Left lung (tissue), 10 donors: ENCODE results near the gene IFNA13. TPM values are rescaled to one million over a fixed set of nuclear protein-coding genes. Genes with fewer than 3 reads are reported as not detected.
A peak's percentile ranks its signal among the peaks of the same experiment; 100 is the strongest.
"Not testable (repeated sequence)": the region's sequence is repeated elsewhere in the genome, so short reads cannot be mapped to it uniquely, and the experiment has no call there.

Experiments used
- ATAC-seq: fragments of 200-7000 bp; cut with Tn5 transposase; one replicate; pipeline ENCODE4 v1.9.1; 2020; ENCODE audit warnings: moderate library complexity
- DNase-seq, 4 donors: peaks; one replicate each; pipeline ENCODE4 v3.0.0-alpha.2; 2013 to 2020
- H3K27ac ChIP-seq, 2 donors: fragments of 200-600 bp; sonication (generic) in 1 of 2; one replicate each; pipeline versions ENCODE4 v1.5.0 to v1.8.0; 2020 to 2021
- H3K27me3 ChIP-seq, 2 donors: fragments of 200-600 bp; sonication (generic) in 1 of 2; one replicate each; pipeline versions ENCODE4 v1.5.0 to v1.8.0; 2020 to 2021
- H3K36me3 ChIP-seq, 2 donors: fragments of 200-600 bp; sonication (generic) in 1 of 2; one replicate each; pipeline versions ENCODE4 v1.5.0 to v1.8.0; 2020 to 2021
- H3K4me1 ChIP-seq, 2 donors: fragments of 200-600 bp; one replicate each; pipeline ENCODE4 v1.8.0; 2021
- H3K4me3 ChIP-seq, 2 donors: fragments of 200-600 bp; sonication (generic) in 1 of 2; one replicate each; pipeline versions ENCODE4 v1.5.0 to v1.8.0; 2020 to 2021; ENCODE audit warnings: mild to moderate bottlenecking in 1 of 2
- H3K9me3 ChIP-seq, 2 donors: fragments of 200-600 bp; sonication (generic) in 1 of 2; one replicate each; pipeline versions ENCODE4 v1.5.0 to v1.8.0; 2020 to 2021
- intact Hi-C, 2 donors: fragments of 100-400 bp; cut with DNase I; formaldehyde crosslinking; loops; one replicate each; pipeline versions ENCODE4 v1.11.2 to v1.14.2; 2022
- polyA plus RNA-seq, 6 donors: library from polyadenylated mRNA; unstranded; fragments of 120-200 nt; gene quantifications; one replicate each; pipeline ENCODE4 v1.2.1, GENCODE V29; 2013; ENCODE audit not compliant: insufficient read length in 6 of 6
- total RNA-seq, 2 donors: library from RNA; stranded (reverse); fragmentation: NEBNext Ultra II Directional; extraction: Animal tissue kit (Norgen Biotek cat#: 25700); gene quantifications; one replicate each; pipeline ENCODE4 v1.2.1, GENCODE V29; 2021
- TF ChIP-seq, protein P1 (sequence below), 2 donors: fragments of 200-600 bp; sonication (generic) in 1 of 2; IDR thresholded peaks; one replicate each; pipeline versions ENCODE4 v1.5.0 to v1.8.0; 2021; ENCODE audit warnings: antibody characterized with exemption in 2 of 2
- donor health status: DM: no; HTN: yes; CAD: no.
- donor health status: DM: no; HTN: no; CAD: no.

Gene IFNA13
- total and polyA plus RNA-seq, 8 donors, result 0.14 TPM; not detected in 7

DNA sequence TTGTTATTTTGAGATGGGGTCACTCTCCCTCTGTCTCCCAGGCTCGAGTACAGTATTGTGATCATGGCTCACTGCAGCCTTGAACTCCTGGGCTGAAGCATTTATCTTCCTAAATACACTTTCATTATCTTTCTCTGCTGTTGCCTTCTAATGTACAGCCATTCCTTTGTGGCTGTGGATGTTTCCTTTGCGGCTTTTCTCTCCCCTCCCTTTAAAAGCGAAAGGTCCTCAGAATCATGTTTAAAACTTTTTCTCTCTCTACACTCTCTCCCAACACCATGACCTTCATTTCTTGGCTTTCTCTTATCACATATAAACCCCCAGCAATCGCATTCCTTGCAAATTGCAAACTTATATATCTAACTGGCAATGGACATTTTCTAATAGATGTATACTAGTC is 15.8 kb upstream of the IFNA13 start:
- no peak for DNase-seq
- ATAC-seq, result no peak
- Histone ChIP-seq H3K4me1 (peaks cover 0 to 6% of the 10 kb centered on the region in 2 donors), H3K4me3 (no peak overlapping the region), H3K27me3 (peaks cover 12 to 66% of the 10 kb centered on the region in 2 donors), H3K27ac (no peak overlapping the region), H3K36me3 (no peaks in the 10 kb centered on the region), H3K9me3 (no peaks in the 10 kb centered on the region)
- intact Hi-C loops, result no loop called here
- TF ChIP-seq, protein P1, sequence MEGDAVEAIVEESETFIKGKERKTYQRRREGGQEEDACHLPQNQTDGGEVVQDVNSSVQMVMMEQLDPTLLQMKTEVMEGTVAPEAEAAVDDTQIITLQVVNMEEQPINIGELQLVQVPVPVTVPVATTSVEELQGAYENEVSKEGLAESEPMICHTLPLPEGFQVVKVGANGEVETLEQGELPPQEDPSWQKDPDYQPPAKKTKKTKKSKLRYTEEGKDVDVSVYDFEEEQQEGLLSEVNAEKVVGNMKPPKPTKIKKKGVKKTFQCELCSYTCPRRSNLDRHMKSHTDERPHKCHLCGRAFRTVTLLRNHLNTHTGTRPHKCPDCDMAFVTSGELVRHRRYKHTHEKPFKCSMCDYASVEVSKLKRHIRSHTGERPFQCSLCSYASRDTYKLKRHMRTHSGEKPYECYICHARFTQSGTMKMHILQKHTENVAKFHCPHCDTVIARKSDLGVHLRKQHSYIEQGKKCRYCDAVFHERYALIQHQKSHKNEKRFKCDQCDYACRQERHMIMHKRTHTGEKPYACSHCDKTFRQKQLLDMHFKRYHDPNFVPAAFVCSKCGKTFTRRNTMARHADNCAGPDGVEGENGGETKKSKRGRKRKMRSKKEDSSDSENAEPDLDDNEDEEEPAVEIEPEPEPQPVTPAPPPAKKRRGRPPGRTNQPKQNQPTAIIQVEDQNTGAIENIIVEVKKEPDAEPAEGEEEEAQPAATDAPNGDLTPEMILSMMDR (IDR thresholded peaks at IDR 0.05), result no peak

DNA sequence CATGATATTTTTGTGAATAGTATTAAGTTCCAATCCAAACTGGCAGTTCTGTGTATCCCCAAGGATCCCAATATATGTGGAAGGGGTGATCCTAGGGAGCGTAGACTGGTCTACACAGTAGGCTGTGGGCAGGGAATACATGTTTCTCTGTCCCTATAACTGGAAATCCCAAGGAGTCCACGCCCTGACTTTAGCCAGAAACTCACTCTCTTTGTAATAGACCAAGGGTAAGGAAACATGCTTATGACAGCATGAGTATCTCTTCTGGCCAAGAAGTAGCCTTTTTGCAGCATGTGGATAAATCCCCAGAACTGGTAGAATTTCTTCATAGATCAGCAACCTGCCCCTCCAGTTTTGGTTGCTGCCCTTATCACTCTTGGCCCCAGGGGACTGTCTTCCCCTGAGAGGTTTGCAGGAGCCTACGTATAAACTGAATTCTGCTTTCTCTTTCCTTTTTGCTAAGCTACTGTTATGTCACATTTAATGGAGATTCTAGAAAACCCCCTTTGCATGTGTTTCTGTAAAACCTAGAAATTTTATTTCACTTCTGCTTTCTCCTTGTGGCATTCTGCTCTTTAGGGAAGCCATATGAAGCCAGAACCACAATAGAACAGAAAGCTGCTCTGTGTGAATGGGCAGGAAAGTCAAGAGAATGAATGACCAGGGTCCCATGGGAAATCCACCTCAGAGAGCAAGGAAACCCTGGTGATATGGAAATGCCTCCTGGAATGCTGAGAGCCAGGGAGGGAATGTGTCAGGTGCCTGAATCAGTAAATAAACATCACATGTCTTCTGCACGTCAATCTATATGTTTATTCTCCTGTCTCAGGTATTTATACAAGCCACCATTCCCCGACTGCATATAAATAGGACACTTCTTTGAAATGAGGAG is 13.8 kb upstream of the IFNA13 start:
- Histone ChIP-seq H3K27ac (no peak overlapping the region), H3K4me3 (no peak overlapping the region), H3K27me3 (peaks cover 3 to 56% of the 10 kb centered on the region in 2 donors), H3K4me1 (peaks cover 0 to 6% of the 10 kb centered on the region in 2 donors), H3K9me3 (no peaks in the 10 kb centered on the region), H3K36me3 (no peaks in the 10 kb centered on the region)
- intact Hi-C loops, result no loop called here
- TF ChIP-seq, protein P1 (IDR thresholded peaks at IDR 0.05), result no peak
- DNase-seq (no peak), ATAC-seq (peak; percentile 50)

DNA sequence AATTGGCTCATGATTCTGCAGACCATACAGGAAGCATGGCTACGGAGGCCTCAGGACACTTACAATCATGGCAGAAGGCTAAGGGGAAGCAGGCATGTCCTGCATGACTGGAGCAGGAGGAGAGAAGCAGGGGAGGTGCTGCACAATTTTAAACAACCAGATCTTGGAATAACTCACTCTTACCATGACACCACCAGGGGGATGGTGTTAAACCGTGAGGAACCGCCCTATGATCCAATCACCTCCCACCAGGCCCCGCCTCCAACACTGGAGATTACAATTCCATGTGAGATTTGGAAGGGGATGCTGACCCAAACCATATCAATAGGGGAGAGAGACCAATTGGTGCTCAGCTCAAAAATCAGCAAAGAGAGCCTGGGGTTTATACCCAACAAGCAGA is 3.6 kb upstream of the IFNA13 start:
- H3K27me3 ChIP-seq, H3K9me3 ChIP-seq, H3K27ac ChIP-seq, intact Hi-C loops, DNase-seq, H3K4me1 ChIP-seq, H3K36me3 ChIP-seq, H3K4me3 ChIP-seq, ATAC-seq: not testable (repeated sequence)

DNA sequence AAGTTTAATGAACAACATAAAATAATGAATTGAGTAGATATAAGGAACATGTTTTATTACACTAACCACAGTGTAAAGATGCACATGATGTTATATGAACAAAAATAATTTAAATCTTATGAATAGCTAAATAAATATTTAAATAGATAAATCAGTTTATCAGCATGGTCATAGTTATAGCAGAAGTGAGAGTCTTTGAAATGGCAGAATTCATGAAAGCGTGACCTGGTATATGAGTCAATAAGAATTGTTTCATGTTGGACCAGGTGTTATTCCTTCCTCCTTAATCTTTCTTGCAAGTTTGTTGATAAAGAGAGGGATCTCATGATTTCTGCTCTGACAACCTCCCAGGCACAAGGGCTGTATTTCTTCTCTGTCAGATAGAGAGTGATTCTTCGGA is 688 bp downstream of the IFNA13 start:
- intact Hi-C loops, H3K27ac ChIP-seq: not testable (repeated sequence)

DNA sequence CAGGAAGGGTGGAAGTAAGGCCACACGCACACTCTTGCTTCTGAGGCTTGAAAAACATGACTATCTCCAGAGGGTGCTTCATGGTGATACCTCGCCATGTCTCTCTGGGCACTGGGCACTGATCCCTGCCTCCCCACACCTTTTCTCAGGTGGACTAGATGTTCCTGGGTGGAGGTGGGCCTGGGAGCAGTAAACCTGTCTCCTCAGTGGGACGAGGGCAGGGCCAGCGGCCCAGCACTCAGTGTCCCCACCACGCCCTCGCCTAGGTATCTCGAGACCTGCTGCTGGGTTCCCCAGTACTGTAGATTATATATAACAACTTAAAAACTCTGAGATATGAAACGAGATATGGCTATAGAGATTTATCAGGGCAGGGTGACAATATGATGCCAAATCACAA is 5.6 kb downstream of the IFNA13 start:
- DNase-seq (peak in 1 of 4 donors; percentile 40), ATAC-seq (no peak)
- no peaks in the 10 kb centered on the region for H3K36me3 ChIP-seq
- no peaks in the 10 kb centered on the region for H3K9me3 ChIP-seq
- H3K27ac ChIP-seq, result no peak overlapping the region
- H3K4me1 ChIP-seq, result no peaks in the 10 kb centered on the region
- H3K27me3 ChIP-seq, result peaks cover 0 to 18% of the 10 kb centered on the region in 2 donors
- no peak overlapping the region for H3K4me3 ChIP-seq
- TF ChIP-seq, protein P1 (IDR thresholded peaks at IDR 0.05), result no peak
- intact Hi-C loops, result no loop called here

More for the DNA sequence above, 688 bp downstream of the IFNA13 start:
- not testable (repeated sequence) for ATAC-seq, DNase-seq, H3K36me3 ChIP-seq, H3K9me3 ChIP-seq, H3K4me3 ChIP-seq, H3K4me1 ChIP-seq
- H3K27me3 ChIP-seq, result peaks cover 0 to 18% of the 10 kb centered on the region in 2 donors
